ENCODE data around the gene RYR3.

Gene RYR3

DNA sequence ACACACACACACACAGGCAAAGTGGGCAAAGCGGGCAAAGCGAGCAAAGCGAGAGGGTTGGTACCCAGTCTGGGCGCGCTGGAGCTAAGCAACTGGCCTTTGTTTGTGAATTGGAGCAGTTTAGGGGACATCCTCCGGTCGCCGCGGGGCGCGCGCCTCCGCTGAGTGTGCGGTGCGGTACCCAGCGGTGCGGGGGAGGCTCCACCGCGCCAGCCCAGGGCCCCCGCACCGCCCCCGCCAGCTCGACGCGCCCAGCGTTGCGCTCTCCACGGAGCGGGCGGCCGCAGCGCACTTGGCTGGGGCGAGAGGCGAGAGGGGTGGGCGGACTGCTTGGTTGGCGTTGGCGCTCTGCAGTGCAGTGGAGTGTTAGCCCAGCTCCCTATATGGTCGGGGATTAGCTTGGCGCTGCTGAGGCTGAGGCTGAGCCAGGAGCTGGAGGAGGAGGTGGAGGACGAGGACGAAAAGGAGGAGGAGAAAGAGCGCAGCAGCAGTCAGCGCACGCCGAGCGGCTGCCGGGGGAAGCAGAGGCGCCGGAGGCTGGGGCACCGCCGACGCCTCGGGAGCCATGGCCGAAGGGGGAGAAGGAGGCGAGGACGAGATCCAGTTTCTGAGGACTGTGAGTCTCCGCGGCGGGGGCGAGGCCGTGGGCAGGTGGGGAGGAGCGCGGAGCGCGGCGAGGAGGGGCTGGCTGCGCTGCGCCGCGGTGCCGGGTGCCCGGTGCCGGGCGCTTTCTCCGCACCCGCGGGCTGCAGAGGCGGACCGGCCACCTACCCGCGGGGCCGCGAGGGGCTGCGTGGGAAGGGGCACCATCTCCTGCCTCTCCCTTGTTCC, at the start of gene RYR3:
RYR3 (plus strand) TSS at position 487 of the 831 bp plus-strand sequence; CDS start at position 566, 79 bp downstream.
- DNase-seq (ENCODE audit: low spot score), result no peak

DNA sequence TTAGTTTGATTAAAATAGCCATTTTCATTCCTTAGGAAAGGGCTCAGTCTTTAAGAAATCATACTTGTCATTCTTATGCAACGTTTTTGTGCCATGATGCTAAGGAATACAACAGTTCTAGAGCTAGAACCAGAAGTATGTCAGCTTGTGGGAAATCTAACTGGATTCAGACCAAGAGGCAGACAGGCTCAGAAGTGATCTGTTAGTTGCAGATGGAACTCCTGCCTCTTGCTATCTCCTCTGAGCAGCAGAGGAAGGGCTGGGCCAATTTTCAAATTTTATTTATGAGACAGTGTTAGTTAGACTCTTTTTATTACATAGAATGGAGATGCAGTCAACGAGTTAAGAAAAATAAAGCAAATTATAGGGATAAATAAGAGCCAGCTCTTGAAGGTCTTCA, 48.5 kb upstream of the RYR3 start:
- no peak for DNase-seq (ENCODE audit: low spot score)

GRCh38 chr15:33277689-33278088, 33.1 kb upstream of the RYR3 start:
- no peak for DNase-seq (ENCODE audit: low spot score)

- DNase-seq (ENCODE audit: low spot score), result no peak
Measured at GRCh38 chr15:33278816-33279612, 31.8 kb upstream of the RYR3 start.

- no peak for DNase-seq (ENCODE audit: low spot score)
Measured at GRCh38 chr15:33279613-33280205, 31.1 kb upstream of the RYR3 start.

- DNase-seq (ENCODE audit: low spot score), result no peak
Measured at GRCh38 chr15:33282226-33283020, 28.3 kb upstream of the RYR3 start.

- DNase-seq (ENCODE audit: low spot score), result no peak
Measured at GRCh38 chr15:33283576-33283975, 27.2 kb upstream of the RYR3 start.

- no peak for DNase-seq (ENCODE audit: low spot score)
Measured at GRCh38 chr15:33284336-33284735, 26.4 kb upstream of the RYR3 start.

GRCh38 chr15:33292717-33293307, 18.0 kb upstream of the RYR3 start:
- peak; percentile 16 for DNase-seq (ENCODE audit: low spot score)

DNA sequence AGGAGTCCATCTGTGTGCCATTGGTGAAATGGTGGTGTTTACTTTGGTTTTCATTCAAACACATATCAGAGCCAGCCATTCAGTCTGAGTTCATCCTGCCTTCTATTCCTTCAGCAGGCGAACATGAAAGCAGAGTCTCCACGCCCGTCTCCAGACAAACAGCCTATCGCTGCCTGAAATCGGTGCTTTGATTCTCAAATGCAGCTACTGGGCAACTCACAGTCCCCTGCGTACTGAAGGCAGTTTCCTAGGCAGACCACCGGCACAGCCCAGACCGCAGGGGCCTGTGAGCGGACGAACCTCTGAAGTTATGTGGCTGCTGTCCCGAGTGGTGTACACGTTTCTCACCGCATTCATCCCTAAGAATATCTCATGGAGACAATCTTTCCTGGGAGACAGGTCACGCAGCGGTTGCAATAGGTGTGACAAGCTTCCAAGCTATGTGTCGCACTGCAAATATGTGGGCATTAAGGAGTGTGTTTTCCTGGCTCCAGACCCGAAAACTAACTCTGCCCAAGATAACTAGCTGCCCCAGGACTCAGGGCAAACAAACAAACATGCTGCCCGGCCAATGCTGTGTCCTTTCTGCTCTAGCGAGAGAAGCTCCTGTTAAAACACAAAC, 16.9 kb upstream of the RYR3 start:
- DNase-seq (ENCODE audit: low spot score), result no peak

- DNase-seq (ENCODE audit: low spot score), result no peak
Measured at GRCh38 chr15:33296050-33296449, 14.7 kb upstream of the RYR3 start.

DNA sequence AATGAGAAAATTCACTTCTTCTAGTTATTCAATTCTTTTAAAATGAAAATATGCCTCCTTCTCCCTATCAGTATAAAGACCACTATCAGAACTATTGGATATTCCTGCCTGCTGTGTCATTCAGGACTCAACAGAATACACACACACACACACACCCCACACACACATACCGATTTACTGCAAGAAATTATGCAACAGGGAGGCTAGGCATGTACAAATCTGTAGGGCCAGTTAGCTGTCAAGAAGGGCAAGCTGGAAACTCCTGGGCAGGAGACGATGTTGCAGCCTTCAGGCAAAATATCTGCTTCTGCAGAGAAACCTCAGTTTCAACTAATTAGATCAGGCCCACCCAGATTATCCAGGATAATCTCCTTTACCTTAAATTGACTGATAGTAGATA, 13.9 kb upstream of the RYR3 start:
- DNase-seq (ENCODE audit: low spot score), result no peak

DNA sequence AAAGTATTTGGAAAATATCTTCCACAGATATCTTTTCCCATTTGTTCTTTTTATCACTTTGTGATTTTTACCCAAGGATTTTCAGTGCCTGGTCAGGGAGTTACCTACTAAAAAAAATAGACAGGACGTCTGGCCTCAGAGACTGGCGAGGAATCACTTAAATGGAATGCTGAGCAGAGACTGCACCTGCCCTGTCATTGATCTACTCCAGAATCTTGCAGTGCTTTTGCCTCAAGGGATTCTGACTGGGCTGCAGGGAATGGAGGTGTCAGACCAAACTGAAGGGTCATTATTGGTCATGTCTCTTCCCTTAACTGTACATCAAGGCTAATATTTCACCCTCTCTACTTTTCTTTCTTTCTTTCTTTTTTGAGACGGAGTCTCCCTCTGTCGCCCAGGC, 12.1 kb upstream of the RYR3 start:
- DNase-seq (ENCODE audit: low spot score), result no peak

DNA sequence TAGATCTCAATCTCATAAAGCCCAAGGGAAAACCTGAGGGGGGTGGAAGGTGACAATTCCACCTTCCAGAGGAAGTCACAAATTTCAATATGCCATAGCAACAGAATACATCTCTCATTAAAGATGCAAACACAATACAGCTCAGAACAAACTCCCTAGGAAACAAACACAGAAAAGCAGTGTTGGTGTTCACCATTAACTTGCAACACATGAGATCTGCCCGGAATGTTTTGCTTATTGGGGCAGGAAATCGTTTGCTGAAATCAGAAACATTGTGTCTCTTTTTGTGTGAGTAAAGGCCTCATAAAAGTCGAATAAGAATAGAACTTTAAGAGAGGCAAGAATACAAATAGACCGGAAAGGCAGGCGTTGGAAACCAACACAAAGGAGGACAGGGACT, 5.8 kb upstream of the RYR3 start:
- DNase-seq (ENCODE audit: low spot score), result no peak

DNA sequence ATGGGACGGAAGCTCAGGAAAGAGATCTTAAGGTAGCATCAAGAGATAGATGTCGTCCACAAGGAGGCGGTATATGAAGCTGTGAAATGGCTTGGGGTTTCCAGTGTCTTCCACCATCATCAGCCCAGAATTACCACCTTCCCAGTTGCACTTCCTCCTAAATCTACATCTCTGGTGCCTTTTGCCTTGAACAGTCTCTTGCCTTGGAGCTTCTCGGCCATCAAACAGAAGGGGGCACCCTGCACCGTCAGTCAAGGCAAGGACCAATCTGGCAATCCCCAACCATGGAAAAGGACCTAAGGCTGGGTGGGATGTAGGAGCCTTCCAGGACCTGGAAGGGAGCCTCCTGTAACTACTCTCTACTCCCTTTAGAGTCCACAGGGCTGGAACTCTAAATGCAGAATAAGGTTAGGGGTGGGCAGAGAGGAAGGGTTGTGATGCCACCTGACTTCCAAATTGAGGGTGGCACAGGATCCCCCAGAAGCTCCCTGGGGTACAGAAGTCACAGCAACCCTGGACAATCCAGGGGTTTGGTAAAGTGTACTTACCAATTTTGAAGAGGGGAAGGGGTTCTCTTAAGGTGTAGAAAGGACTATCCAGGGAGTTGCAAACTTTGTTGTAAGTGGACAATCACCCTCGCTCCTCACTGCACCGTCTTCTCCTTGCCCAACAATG, 1.0 kb upstream of the RYR3 start:
- no peak for DNase-seq (ENCODE audit: low spot score)

GRCh38 chr15:33311312-33311971, 675 bp downstream of the RYR3 start:
- DNase-seq (ENCODE audit: low spot score), result no peak

GRCh38 chr15:33313491-33313890, 2.7 kb downstream of the RYR3 start:
- no peak for DNase-seq (ENCODE audit: low spot score)

- no peak for DNase-seq (ENCODE audit: low spot score)
Measured at GRCh38 chr15:33314069-33314468, 3.3 kb downstream of the RYR3 start.

- no peak for DNase-seq (ENCODE audit: low spot score)
Measured at GRCh38 chr15:33315044-33315443, 4.3 kb downstream of the RYR3 start.

DNA sequence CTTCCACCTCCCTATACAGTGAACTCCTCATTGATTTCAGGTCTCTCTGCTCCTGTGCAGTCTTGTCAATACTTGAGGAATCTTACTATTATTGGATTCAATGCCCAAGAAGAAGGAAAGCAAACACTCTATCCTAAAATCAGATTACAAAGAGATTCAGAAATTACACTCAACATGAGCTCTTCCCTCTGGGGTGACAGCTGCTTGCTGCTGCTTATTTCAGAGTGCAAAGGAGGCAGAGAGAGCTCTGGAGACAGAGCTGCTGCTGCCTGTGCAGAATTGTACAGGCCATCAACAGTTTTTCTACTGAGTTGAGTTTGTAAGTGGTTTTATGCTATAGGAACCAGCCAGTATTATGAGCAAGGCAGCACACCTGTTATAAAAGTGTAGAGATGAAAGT, 7.1 kb downstream of the RYR3 start:
- DNase-seq (ENCODE audit: low spot score), result no peak
